GM21619 (cell line): ENCODE data around the gene LSM11.

ENCODE experiments used
- ATAC-seq: cut with Tn5 transposase; IDR thresholded peaks from one replicate; pipeline ENCODE4 v1.9.1; 2021; ENCODE audit not compliant: unreplicated experiment

Gene LSM11

DNA sequence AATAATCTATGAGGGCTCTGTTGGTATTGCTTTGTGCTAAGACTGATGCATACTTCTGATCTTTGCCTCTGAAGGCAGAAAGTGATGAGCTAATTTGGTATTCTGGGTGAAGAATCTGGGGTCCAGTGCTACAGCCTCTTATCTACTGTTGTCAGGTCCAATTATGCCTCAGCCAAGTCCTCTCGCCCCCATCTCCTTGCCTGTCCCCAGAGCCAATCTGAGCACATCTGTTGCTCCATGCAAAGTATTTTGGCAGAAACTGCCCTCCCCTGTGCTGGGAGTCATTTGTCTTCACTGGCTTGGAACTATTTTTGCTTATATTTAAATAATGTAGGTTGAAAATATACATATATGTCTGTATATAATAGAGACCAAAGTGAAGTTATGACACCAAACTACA, 23.4 kb downstream of the LSM11 start:
- no peak for ATAC-seq

DNA sequence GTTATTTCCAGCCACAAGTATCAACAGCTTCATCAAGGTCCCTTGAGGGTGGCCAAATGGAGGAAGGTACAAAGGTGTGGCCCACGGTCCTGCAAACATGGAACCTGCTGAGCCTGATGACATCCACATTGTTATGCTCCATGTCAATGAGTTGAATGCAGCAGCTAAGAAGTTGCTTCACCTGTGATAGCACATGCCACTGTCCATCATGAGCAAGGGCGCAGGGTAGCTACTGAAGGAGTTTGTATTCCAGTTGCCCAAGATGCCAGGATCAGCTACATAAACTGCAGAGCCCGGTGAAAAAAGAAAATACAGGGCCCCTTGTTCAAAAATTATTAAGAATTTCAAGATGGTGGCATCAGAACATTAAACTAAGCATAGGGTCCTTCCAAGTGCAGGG, 24.2 kb downstream of the LSM11 start:
- ATAC-seq, result no peak

DNA sequence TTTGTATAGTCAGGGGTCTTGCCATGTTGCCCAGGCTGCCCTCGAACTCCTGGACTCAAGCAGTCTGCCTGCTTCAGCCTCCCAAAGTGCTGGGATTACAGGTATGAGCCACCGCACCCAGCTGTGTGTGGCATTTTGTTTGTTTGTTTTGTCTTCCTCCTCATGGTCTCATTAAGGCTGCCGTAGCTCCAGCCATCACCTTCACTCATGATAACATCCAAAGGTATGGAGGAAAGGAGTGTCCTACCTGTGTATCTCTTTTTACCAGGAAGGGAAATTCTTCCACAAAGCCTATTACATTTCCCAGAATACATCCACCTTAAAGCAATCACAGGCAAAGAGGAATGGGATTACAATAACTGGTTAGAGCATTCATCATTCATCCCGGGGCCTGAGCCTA, 27.2 kb downstream of the LSM11 start:
- ATAC-seq, result no peak

DNA sequence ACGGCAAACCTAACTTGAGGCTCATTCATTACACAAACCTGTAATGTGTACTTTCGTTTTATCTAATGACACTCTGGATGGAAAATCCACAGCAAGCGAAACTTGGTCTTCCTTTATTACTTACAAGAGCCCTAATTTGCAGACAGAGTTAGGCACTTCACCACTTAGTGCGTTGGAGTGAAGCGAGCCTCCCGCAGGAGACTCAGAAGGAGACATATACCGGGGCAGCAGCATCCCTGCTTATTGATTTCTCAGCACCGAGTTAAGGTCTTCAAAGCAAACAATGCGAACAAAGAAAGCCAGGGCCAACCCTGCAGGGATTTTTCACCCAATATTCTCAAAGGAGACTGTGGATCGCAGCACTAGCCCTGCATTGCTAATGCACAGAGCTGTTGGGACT, 28.6 kb downstream of the LSM11 start:
- no peak for ATAC-seq

DNA sequence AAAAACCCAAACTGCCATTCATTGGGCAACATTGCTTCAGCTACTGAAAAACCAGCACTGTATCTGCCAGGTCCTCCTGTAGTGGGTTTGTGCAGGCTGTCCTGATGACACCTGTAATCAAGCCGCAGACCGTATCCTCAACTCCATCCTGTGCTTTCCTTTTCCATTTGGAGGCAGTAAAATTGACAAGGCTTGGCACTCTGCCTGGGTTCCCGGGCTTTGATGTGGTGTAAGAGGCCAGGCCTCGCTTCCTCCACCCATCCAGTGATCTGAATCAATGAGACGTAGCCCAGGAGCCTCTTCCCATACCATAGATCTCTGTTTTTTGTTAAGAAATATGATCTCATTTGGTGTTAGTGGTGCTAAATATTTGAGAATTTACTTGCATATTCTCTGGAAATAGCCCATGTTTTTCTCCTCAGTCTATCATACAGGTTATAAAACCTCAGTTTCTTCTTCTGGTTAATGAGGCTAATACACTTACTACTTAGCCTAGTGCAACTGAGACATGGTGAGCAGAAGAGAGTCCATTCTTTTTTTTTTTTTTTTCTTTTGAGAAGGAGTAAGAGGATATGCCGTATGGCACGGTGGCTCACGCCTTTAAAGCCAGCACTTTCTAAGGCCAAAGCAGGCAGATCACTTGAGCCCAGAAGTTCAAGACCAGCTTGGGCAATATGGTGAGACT, 34.8 kb downstream of the LSM11 start:
- ATAC-seq, result no peak

DNA sequence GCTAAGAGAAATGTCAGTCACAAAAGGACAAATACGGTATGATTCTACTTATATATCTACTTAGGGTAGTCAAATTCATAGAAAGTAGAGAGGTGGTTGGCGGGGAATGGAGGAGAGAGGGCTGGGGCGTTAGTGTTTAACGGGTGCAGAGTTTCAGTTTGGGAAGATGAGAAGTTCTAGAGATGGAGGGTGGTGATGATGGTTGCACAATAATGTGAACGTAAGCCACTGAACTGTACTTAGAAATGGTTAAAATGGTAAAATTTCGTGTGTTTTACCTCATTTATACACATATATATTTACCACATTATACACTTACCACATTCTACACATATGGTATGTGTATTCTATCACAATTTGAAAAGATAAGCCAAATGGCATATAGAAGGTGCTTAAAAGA, 35.7 kb downstream of the LSM11 start:
- no peak for ATAC-seq

DNA sequence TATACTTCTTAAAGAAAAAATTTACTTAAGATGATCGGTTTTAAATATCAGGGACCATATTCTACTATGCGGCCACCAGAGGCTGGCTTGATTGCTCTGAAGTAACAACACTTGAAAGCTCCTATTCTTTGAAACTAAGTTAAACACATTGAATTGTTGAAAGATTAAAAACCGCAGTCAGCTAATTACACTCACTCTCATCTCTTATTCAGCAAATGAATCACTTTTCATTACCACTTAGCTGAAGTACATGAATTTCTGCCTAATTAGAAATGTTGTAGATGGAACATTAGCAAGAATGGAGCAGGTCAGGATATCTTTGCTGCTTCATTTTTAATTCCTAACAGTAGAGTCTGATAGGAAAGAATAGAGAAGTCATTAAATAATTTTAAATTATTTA, 42.3 kb downstream of the LSM11 start:
- ATAC-seq, result no peak

DNA sequence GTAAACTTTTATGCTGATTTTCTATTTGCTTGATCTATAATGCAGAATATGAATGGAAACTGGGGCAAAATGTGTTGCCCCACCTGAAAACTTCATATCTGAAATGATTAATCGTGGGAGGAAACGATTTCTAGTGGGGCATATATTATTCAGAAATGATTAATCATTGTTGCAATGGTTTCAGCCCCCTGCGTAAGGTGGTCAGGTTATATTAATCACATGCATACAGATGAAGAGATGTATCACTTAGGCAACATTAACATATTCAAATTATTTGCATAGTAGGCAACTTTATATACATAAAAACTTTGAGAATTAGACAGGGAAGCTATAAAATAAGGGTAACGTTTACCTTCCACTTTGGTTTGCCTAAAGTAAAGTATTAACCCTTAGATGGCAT, 49.8 kb downstream of the LSM11 start:
- ATAC-seq, result no peak

DNA sequence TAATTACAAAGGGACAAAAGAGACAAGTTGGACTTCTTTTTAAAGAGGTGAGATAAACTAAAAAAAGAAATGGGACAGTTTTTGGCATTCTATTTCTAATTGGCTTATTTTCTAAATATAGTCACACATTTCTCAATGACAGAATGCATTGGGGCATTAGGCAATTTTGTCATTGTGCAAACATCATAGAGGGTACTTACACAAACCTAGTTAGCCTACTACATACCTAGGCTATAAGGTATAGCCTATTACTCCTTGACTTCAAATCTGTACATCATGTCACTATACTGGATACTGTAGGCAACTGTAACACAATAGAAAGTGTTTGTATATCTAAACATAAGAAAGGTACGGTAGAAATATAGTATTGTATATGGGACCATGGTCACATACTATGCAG, 56.1 kb downstream of the LSM11 start:
- ATAC-seq, result no peak

DNA sequence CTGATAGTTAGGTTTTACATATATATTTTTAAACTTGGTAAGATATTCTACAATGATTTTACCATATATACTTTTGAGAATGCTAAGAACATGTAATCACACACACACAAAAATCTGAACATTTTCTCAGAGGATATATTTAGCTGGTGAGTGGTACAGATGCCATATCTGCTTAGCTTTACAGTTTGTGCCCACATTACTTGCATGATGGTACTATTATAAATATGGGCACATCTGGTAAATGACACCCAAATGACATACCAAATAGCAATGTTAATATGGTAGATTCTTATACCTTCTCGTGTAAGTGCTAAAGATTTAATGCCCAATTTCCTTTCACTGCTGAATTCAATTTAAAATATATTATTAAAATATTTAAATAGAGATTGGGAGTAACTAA, 56.6 kb downstream of the LSM11 start:
- ATAC-seq, result no peak

DNA sequence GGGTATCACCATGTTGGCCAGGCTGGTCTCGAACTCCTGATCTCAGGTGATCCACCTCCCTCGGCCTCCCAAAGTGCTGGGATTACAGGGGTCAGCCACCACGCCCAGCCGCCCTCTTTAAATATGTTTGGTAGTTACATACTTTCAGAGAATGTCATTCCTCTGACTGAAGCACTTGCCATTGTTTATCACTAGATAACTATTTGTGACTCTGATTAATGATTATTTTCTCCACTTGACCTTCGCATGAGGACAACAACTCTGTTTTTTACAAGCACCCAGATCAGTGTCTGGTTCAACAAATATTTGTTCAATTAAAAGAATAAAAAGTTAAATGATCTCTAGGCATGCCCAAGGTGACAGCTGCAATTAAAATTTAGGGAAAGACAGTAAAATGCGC, 59.2 kb downstream of the LSM11 start:
- ATAC-seq, result no peak

DNA sequence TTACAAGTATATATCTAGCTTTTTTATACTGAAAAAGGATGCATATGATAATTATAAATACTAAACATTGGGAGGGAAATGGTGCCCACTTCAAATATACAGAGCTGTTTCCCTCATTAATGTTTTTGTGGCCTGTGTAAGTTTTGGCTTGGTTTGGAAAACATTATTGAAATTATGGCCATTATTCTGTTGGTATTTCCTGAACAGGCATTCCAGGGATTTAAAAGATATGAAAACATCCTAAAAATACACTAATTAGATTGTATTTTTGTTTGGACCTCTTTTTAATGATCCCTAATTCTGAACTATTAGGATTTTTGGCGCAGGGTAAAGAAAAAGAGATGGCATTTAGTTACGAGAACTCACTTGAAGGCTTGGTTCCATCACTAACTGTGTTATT, 64.5 kb downstream of the LSM11 start:
- no peak for ATAC-seq
